A673 (cell line): Measurements from ENCODE around the gene PPP1R37. TPM values are rescaled to one million over a fixed set of nuclear protein-coding genes. Genes with fewer than 3 reads are reported as not detected.

Source experiments
- BruUV-seq: library from RNA; stranded (reverse); fragments of 400-500 nt; replicated peaks from 2 replicates; lab custom pipeline; 2021; lab: Mats Ljungman, UMichigan
- CTCF ChIA-PET: fragments of 300-600 bp; sonication (Branson Sonifier 250); formaldehyde crosslinking; loops from one replicate; lab custom pipeline; 2022; ENCODE audit warnings: antibody characterized with exemption; lab: Charles Lee
- POLR2A ChIA-PET: fragments of 300-600 bp; sonication (Branson Sonifier 250); formaldehyde crosslinking; loops from one replicate; lab custom pipeline; 2022; ENCODE audit warnings: antibody characterized with exemption; ENCODE audit not compliant: low non-redundant PET; lab: Charles Lee
- DNase-seq: peaks from one replicate; pipeline ENCODE4 v3.0.0-alpha.2; 2015; ENCODE audit warnings: low spot score
- H3K27ac ChIP-seq: fragments of 200-600 bp; sonication (generic); 2 replicates; pipeline ENCODE4 v1.5.1; 2016; ENCODE audit warnings: mixed run types, low read depth, mild to moderate bottlenecking, mixed read lengths, antibody characterized with exemption, low read length; ENCODE audit not compliant: poor library complexity, severe bottlenecking
- H3K27me3 ChIP-seq: fragments of 200-600 bp; sonication (generic); replicated peaks from 2 replicates; pipeline ENCODE4 v1.6.1; 2017; ENCODE audit warnings: mixed run types, low read depth, mild to moderate bottlenecking, mixed read lengths, antibody characterized with exemption, low read length; ENCODE audit not compliant: insufficient read depth, poor library complexity
- H3K36me3 ChIP-seq: fragments of 200-600 bp; sonication (generic); 2 replicates; pipeline ENCODE4 v1.6.1; 2016; ENCODE audit warnings: mixed run types, mild to moderate bottlenecking, mixed read lengths, antibody characterized with exemption, low read length; ENCODE audit not compliant: insufficient read depth, poor library complexity, severe bottlenecking
- H3K4me1 ChIP-seq: fragments of 200-600 bp; sonication (generic); 2 replicates; pipeline ENCODE4 v1.6.1; 2017; ENCODE audit warnings: mixed run types, mild to moderate bottlenecking, mixed read lengths, antibody characterized with exemption, low read length; ENCODE audit not compliant: insufficient read depth, poor library complexity, severe bottlenecking
- H3K4me3 ChIP-seq: fragments of 200-600 bp; sonication (generic); 2 replicates; pipeline ENCODE4 v1.5.1; 2016; ENCODE audit warnings: low read depth, mixed run types, mild to moderate bottlenecking, mixed read lengths, low read length; ENCODE audit not compliant: poor library complexity, severe bottlenecking
- H3K9me3 ChIP-seq: fragments of 200-600 bp; sonication (generic); 2 replicates; pipeline ENCODE4 v1.6.1; 2016; ENCODE audit warnings: mixed run types, low read depth, mild to moderate bottlenecking, mixed read lengths, antibody characterized with exemption, low read length; ENCODE audit not compliant: poor library complexity, severe bottlenecking
- EZH2 ChIP-seq: fragments of 200-600 bp; sonication (generic); IDR thresholded peaks from 2 replicates; pipeline ENCODE4 v1.6.1; 2017; ENCODE audit warnings: borderline replicate concordance, low read depth, mild to moderate bottlenecking, mixed read lengths, antibody characterized with exemption, low read length; ENCODE audit not compliant: poor library complexity, severe bottlenecking
- intact Hi-C: fragments of 100-400 bp; cut with micrococcal nuclease; formaldehyde crosslinking; loops from one replicate; pipeline ENCODE4 v1.10.0; 2022; ENCODE audit not compliant: unreplicated experiment
- total RNA-seq: library from RNA; stranded (reverse); gene quantifications from 2 replicates; pipeline ENCODE4 v1.2.3, GENCODE V29; 2021
- TF ChIP-seq, protein P1 (sequence below): fragments of 300-800, 200-600 bp; sonication (generic); conservative IDR thresholded peaks from 2 replicates; pipeline ENCODE4 v1.5.1; 2017; ENCODE audit warnings: low read depth, mild to moderate bottlenecking, antibody characterized with exemption, low read length, moderate library complexity, mixed read lengths

PPP1R37 gene
- total RNA-seq, 1 experiment from 2014 or later: 34.0 TPM

DNA sequence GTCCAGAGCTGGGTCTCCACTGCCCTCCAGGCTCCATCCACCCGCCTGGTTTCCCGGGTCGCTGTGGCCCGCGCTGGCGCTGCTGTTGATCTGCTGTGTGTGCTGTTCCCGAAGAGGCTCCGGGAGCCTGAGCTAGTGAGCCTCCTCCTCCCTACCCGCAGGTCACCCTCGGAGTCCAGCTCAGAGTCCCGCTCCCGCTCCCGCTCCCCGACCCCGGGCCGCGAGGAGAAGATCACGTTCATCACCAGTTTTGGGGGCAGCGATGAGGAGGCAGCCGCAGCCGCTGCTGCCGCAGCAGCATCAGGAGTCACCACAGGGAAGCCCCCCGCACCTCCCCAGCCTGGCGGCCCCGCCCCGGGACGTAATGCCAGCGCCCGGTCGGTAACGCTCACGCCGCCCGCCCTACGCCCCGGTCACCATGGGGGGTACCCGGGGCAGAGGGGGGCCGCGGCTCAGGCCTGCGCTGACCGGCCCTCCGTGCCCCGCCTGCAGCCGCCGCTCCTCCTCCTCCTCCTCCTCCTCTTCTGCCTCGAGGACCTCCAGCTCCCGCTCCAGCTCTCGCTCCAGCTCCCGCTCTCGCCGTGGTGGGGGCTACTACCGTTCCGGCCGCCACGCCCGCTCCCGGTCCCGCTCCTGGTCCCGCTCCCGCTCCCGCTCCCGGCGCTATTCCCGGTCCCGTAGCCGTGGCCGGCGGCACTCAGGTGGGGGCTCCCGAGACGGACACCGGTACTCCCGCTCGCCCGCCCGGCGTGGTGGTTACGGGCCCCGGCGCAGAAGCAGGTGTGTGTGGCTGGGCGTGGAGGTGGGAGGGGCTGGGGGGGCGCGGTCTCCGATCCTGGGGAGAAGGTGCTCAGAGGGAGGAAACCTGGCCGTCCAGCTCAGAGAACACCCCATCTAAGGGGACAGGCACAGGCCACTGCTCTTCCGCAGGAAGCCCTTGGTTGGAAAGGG lies 28.9 kb upstream of the PPP1R37 start:
- intact Hi-C loops: no loop called here
- no peaks in the 10 kb centered on the region for H3K9me3 ChIP-seq
- CTCF ChIA-PET: interaction anchor here (0.6 to 0.7 kb wide), 2 partner anchors 93 to 246 kb away, joined by 3 to 7 read pairs; no protein-coding TSS in a partner anchor
- H3K27ac ChIP-seq: no peak overlapping the region
- no peak for TF ChIP-seq EZH2
- TF ChIP-seq, protein P1, sequence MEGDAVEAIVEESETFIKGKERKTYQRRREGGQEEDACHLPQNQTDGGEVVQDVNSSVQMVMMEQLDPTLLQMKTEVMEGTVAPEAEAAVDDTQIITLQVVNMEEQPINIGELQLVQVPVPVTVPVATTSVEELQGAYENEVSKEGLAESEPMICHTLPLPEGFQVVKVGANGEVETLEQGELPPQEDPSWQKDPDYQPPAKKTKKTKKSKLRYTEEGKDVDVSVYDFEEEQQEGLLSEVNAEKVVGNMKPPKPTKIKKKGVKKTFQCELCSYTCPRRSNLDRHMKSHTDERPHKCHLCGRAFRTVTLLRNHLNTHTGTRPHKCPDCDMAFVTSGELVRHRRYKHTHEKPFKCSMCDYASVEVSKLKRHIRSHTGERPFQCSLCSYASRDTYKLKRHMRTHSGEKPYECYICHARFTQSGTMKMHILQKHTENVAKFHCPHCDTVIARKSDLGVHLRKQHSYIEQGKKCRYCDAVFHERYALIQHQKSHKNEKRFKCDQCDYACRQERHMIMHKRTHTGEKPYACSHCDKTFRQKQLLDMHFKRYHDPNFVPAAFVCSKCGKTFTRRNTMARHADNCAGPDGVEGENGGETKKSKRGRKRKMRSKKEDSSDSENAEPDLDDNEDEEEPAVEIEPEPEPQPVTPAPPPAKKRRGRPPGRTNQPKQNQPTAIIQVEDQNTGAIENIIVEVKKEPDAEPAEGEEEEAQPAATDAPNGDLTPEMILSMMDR: no peak
- BruUV-seq: no TSS peak
- POLR2A ChIA-PET: no interaction called here
- DNase-seq: no peak
- H3K27me3 ChIP-seq: no peaks in the 10 kb centered on the region
- no peak overlapping the region for H3K4me3 ChIP-seq
- H3K4me1 ChIP-seq: no peaks in the 10 kb centered on the region
- peaks cover 66% of the 10 kb centered on the region for H3K36me3 ChIP-seq

DNA sequence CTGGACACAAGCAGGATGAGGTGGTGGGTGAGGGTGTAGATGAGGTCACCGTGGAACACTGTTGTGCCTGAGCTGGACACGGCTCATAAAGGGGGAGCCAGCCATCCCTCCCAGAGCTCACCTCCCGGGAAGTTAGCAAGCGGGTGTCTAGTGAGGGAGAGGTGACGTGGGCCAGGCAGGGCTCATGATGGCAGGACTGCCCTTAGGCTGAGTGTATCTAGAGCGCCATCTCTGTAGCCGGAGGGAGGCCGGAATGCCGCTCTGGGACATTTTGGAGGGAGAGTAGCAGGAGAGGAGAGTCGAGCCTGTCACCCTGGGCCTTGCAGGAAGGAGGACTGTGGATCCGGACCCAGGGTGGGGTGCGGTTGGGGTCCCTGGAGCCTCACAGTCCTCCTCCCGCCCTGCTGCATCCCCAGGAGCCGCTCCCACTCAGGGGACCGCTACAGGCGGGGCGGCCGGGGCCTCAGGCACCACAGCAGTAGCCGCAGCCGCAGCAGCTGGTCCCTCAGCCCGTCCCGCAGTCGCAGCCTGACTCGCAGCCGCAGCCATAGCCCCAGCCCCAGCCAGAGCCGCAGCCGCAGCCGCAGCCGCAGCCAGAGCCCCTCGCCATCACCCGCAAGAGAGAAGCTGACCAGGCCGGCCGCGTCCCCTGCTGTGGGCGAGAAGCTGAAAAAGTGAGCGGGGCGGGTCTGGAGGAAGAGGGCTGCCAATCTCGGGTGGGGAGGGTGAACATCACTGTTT lies 25.9 kb upstream of the PPP1R37 start:
- CTCF ChIA-PET: no interaction called here
- Histone ChIP-seq H3K4me3 (no peak overlapping the region), H3K27ac (no peak overlapping the region), H3K36me3 (peaks cover 53% of the 10 kb centered on the region), H3K4me1 (no peaks in the 10 kb centered on the region), H3K27me3 (no peaks in the 10 kb centered on the region), H3K9me3 (no peaks in the 10 kb centered on the region)
- intact Hi-C loops: no loop called here
- POLR2A ChIA-PET: no interaction called here
- no peak for DNase-seq
- TF ChIP-seq, protein P1: no peak
- TF ChIP-seq EZH2: no peak
- BruUV-seq: no TSS peak

DNA sequence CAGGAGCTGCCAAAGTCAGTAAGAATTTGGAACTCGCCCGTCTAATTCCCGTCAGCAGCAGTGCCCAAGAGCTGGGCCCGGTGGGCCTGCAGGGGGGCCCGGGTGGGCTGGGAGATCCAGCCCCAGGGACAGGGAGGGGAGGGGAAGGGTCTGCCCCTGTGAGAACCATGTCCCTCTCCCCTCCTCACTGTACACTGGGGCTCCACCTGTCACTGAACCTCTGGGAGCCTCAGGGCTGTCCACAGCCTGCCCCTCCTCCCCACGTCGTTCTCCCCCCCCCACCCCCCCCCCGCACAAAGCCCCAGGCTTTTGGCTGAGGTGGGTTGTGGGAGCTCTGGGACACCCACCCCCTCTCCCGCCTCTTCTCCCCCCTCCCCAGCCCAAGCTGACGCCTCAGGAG lies 24.9 kb upstream of the PPP1R37 start:
- no TSS peak for BruUV-seq
- intact Hi-C loops: no loop called here
- Histone ChIP-seq H3K27me3 (no peaks in the 10 kb centered on the region), H3K4me3 (no peak overlapping the region), H3K9me3 (no peaks in the 10 kb centered on the region), H3K4me1 (no peaks in the 10 kb centered on the region), H3K36me3 (peaks cover 49% of the 10 kb centered on the region), H3K27ac (no peak overlapping the region)
- TF ChIP-seq, protein P1: no peak
- no peak for TF ChIP-seq EZH2
- ChIA-PET POLR2A (no interaction called here), CTCF (no interaction called here)
- no peak for DNase-seq
